Measurements from ENCODE around the gene MARCHF2. TPM values are rescaled to one million over a fixed set of nuclear protein-coding genes. Genes with fewer than 3 reads are reported as not detected.

The MARCHF2 gene
- total and polyA plus RNA-seq, 4 donors: 26.7 to 81.5 (median 47.8) TPM

DNA sequence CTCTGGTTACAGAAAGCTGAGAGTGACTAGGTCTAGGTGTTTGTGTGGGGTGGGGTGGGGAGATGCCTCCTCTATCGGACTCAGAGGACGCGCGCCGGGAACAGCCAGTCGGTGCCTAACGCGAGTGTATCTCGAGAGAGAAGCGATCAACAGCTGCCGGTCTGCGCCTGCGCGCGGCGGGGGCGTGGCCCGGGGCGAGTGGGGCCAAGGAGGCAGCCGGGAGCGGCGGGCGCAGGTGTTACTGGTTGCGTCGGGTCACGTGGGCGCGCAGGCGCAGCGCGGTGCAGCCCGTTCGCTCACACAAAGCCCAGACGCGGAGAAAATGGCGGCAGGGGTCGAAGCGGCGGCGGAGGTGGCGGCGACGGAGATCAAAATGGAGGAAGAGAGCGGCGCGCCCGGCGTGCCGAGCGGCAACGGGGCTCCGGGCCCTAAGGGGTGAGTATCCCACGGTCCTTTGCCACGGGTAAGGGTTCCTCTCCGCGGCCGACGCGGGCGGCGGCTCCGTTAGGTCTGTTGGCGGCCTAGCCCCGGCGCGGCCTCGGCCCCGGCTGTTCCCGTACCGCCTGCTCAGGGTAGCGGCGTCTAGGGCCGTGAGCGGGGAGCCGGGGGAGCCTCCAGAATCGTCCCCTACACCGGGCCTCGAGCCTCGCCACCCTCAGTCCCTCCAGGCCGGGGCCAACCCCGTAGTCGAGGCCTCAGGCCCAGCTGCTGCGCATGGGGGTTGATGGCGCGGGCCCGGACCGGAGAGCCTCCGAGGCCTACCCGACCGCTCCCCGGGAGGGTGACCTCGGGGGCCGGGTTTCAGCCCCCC, 31.8 kb downstream of the MARCHF2 start, which contains the start of gene HNRNPM:
TSS of gene HNRNPM (plus strand) at position 299 of the 811 bp plus-strand sequence. CDS start at position 323, 24 bp downstream.
- Histone ChIP-seq H3K9ac (ENCODE audit: insufficient read depth in 1 of 2, low read length in 2 of 2) (peak within 1 kb of the TSS; percentile 87 to 94), H3K27ac (ENCODE audit: low read depth in 1 of 2, low read length in 1 of 2) (peak within 1 kb of the TSS; percentile 96 to 97), H3K9me3 (ENCODE audit: control insufficient read depth in 4 of 4, insufficient read depth in 3 of 4, low read length in 3 of 4) (peaks cover 0 to 1% (median 0%) of the 10 kb centered on the region in 4 donors), H3K4me1 (ENCODE audit: control insufficient read depth in 5 of 5, insufficient read depth in 5 of 5, low read length in 5 of 5) (peaks cover 7 to 29% (median 11%) of the 10 kb centered on the region in 5 donors), H3K27me3 (ENCODE audit: control insufficient read depth in 3 of 3, insufficient read depth in 3 of 3, low read length in 2 of 3) (no peaks in the 10 kb centered on the region), H3K36me3 (ENCODE audit: control insufficient read depth in 4 of 4, insufficient read depth in 4 of 4, low read length in 4 of 4) (peaks cover 0 to 8% (median 4%) of the 10 kb centered on the region in 4 donors), H3K4me3 (peak within 1 kb of the TSS; percentile 87)
- peak; percentile 96 for ATAC-seq (ENCODE audit: insufficient read depth, low FRiP score)
- DNase-seq: peak; percentile 98 to 99 (median 99)
- WGBS, 2 donors: 0% methylated on average over 76 to 93 of the region's 93 CpGs
- no peak for TF ChIP-seq CTCF (IDR thresholded peaks at IDR 0.05; ENCODE audit: control extremely low read depth, extremely low read depth)

- Histone ChIP-seq H3K9me3 (ENCODE audit: control insufficient read depth in 4 of 4, insufficient read depth in 3 of 4, low read length in 3 of 4) (peaks cover 0 to 1% (median 0%) of the 10 kb centered on the region in 4 donors), H3K36me3 (ENCODE audit: control insufficient read depth in 4 of 4, insufficient read depth in 4 of 4, low read length in 4 of 4) (peaks cover 0 to 8% (median 4%) of the 10 kb centered on the region in 4 donors), H3K27me3 (ENCODE audit: control insufficient read depth in 3 of 3, insufficient read depth in 3 of 3, low read length in 2 of 3) (no peaks in the 10 kb centered on the region), H3K4me3 (peak overlapping the region; percentile 87), H3K4me1 (ENCODE audit: control insufficient read depth in 5 of 5, insufficient read depth in 5 of 5, low read length in 5 of 5) (peaks cover 8 to 33% (median 14%) of the 10 kb centered on the region in 5 donors), H3K27ac (ENCODE audit: low read depth in 1 of 2, low read length in 1 of 2) (peak overlapping the region; percentile 96 to 97), H3K9ac (ENCODE audit: insufficient read depth in 1 of 2, low read length in 2 of 2) (peak overlapping the region; percentile 87 to 94)
- DNase-seq (peak; percentile 53 to 60 (median 58)), ATAC-seq (ENCODE audit: insufficient read depth, low FRiP score) (peak; percentile 43)
- TF ChIP-seq CTCF (IDR thresholded peaks at IDR 0.05; ENCODE audit: control extremely low read depth, extremely low read depth): no peak
- WGBS, 2 donors: 1% methylated on average over 27 to 45 of the region's 45 CpGs
These were observed 32.4 kb downstream of the MARCHF2 start for GRCh38 chr19:8445488-8446001.

- WGBS, 2 donors: 25 to 34% methylated on average over 16 of the region's 16 CpGs
- H3K4me3 ChIP-seq: peak overlapping the region; percentile 87
- peak overlapping the region; percentile 96 to 97 for H3K27ac ChIP-seq (ENCODE audit: low read depth in 1 of 2, low read length in 1 of 2)
- no peak for ATAC-seq (ENCODE audit: insufficient read depth, low FRiP score)
- H3K9ac ChIP-seq (ENCODE audit: insufficient read depth in 1 of 2, low read length in 2 of 2): peak overlapping the region; percentile 87 to 94
- H3K27me3 ChIP-seq (ENCODE audit: control insufficient read depth in 3 of 3, insufficient read depth in 3 of 3, low read length in 2 of 3): no peaks in the 10 kb centered on the region
- DNase-seq: no peak
- no peak for TF ChIP-seq CTCF (IDR thresholded peaks at IDR 0.05; ENCODE audit: control extremely low read depth, extremely low read depth)
- peaks cover 0 to 1% (median 0%) of the 10 kb centered on the region in 4 donors for H3K9me3 ChIP-seq (ENCODE audit: control insufficient read depth in 4 of 4, insufficient read depth in 3 of 4, low read length in 3 of 4)
- peaks cover 0 to 8% (median 4%) of the 10 kb centered on the region in 4 donors for H3K36me3 ChIP-seq (ENCODE audit: control insufficient read depth in 4 of 4, insufficient read depth in 4 of 4, low read length in 4 of 4)
- H3K4me1 ChIP-seq (ENCODE audit: control insufficient read depth in 5 of 5, insufficient read depth in 5 of 5, low read length in 5 of 5): peaks cover 10 to 33% (median 14%) of the 10 kb centered on the region in 5 donors
These were observed 33.1 kb downstream of the MARCHF2 start for GRCh38 chr19:8446061-8446709.

Data from lung (tissue), 12 donors.